ENCODE measurements around the gene ARSG. TPM values are rescaled to one million over a fixed set of nuclear protein-coding genes. Genes with fewer than 3 reads are reported as not detected.

Gene ARSG
- total and polyA plus RNA-seq, 2 of the 13 experiments (the other 11 are each of a cell fraction or from before 2014, with no cell fraction given), result 3.7 to 15.2 TPM

GRCh38 chr17:68431661-68432071, 140.4 kb downstream of the ARSG start:
- no peaks in the 10 kb centered on the region for H3K27me3 ChIP-seq (ENCODE audit: control insufficient read depth in 1 of 2, insufficient read depth in 2 of 2, low read length in 2 of 2)
- no peak overlapping the region for H3K4me3 ChIP-seq (replicated peaks in 1 of 3; ENCODE audit: insufficient read depth in 1 of 3, low read depth in 2 of 3, low read length in 3 of 3)
- in situ Hi-C loops (cut with HindIII; ENCODE audit: extremely low pct_ligation_motif_present, low pct_unique_long_range_greater_than_20kb), result loop anchor here (5.0 kb wide), 1 partner anchor 169 kb away; no protein-coding TSS in a partner anchor
- FAIRE-seq, result peak; percentile 15
- H3K9me3 ChIP-seq (ENCODE audit: low read length), result no peaks in the 10 kb centered on the region
- TF ChIP-seq ZBTB38 (CRISPR knock-in tag; IDR thresholded peaks at IDR 0.05) (peak; percentile 67), MEF2D (CRISPR knock-in tag; IDR thresholded peaks at IDR 0.05) (no peak), ZNF280D (CRISPR knock-in tag; IDR thresholded peaks at IDR 0.05) (no peak), CTCF (CRISPR knock-in tag; IDR thresholded peaks at IDR 0.05) (peak; percentile 55), ZNF260 (CRISPR knock-in tag; IDR thresholded peaks at IDR 0.05; ENCODE audit: borderline replicate concordance, low read depth) (no peak), ZNF691 (CRISPR knock-in tag; IDR thresholded peaks at IDR 0.05; ENCODE audit: borderline replicate concordance, low read depth) (0 out of 2 replicates have a peak, but pooled peaks have one; percentile 30), SMC3 (IDR thresholded peaks at IDR 0.05; ENCODE audit: low read length) (peak; percentile 34; the same call in 1 of the 2 replicates), RFX5 (IDR thresholded peaks at IDR 0.05; ENCODE audit: low read depth, low read length) (peak; percentile 78), KDM3A (CRISPR knock-in tag; IDR thresholded peaks at IDR 0.05; ENCODE audit: low read depth) (no peak), ZNF234 (CRISPR knock-in tag; conservative IDR thresholded peaks at IDR 0.05) (no peak), STAG1 (CRISPR knock-in tag; IDR thresholded peaks at IDR 0.05) (peak; percentile 62)
- no peak for ATAC-seq
- peaks cover 37 to 75% of the 10 kb centered on the region in 2 experiments for H3K36me3 ChIP-seq (replicated peaks in 1 of 2; ENCODE audit: control insufficient read depth in 1 of 2, insufficient read depth in 2 of 2, low read length in 2 of 2)
- H3K27ac ChIP-seq (ENCODE audit: extremely low read length, insufficient read depth, low read length), result no peak overlapping the region
- H3K79me2 ChIP-seq (ENCODE audit: insufficient read depth, low read length), result no peaks in the 10 kb centered on the region
- ChIA-PET POLR2A (no interaction called here), CTCF (ENCODE audit: low intra/inter-chr PET ratio, low total read pairs) (interaction anchor here (0.8 to 1.6 kb wide), 2 partner anchors 166 to 168 kb away, joined by 3 to 4 read pairs; no protein-coding TSS in a partner anchor)
- no TSS peak for BruUV-seq (replicated peaks)
- DNase-seq (ENCODE audit: low spot score), result peak; percentile 25
- H3K4me1 ChIP-seq (ENCODE audit: insufficient read depth, low read length), result peaks cover 9% of the 10 kb centered on the region
- no peak overlapping the region for H2AFZ ChIP-seq (ENCODE audit: low read length)
- WGBS (ENCODE audit: low lambda C conversion rate), result 82% methylated on average over 15 of the region's 15 CpGs
- no peak overlapping the region for H3K4me2 ChIP-seq (ENCODE audit: low read depth, low read length)
- intact Hi-C loops (cut with micrococcal nuclease; ENCODE audit: unreplicated experiment), result no loop called here
- H3K9ac ChIP-seq (ENCODE audit: insufficient read depth, low read depth, low read length), result no peak overlapping the region
- no peaks in the 10 kb centered on the region for H4K20me1 ChIP-seq (ENCODE audit: insufficient read depth, low read length)
